ENCODE data around the gene DHX35.
A peak's percentile ranks its signal among the peaks of the same experiment; 100 is the strongest.
"Not testable (repeated sequence)": the region's sequence is repeated elsewhere in the genome, so short reads cannot be mapped to it uniquely, and the experiment has no call there.

Gene DHX35

GRCh38 chr20:38951611-38952010, 10.5 kb upstream of the DHX35 start:
- H3K9me3 Mint-ChIP-seq, result no peaks in the 10 kb centered on the region
- H3K27me3 Mint-ChIP-seq, result no peaks in the 10 kb centered on the region
- H3K4me1 Mint-ChIP-seq, result no peaks in the 10 kb centered on the region
- H3K36me3 Mint-ChIP-seq, result peaks cover 3% of the 10 kb centered on the region
- no peak overlapping the region for H3K4me3 Mint-ChIP-seq
- no peak for ATAC-seq (ENCODE audit: low read depth)
- H3K27ac Mint-ChIP-seq, result no peak overlapping the region
- DNase-seq (ENCODE audit: low spot score in 2 of 2), result no peak

GRCh38 chr20:38952153-38952552, 10.0 kb upstream of the DHX35 start:
- Mint-ChIP-seq H3K27me3 (no peaks in the 10 kb centered on the region), H3K4me1 (no peaks in the 10 kb centered on the region), H3K36me3 (peaks cover 3% of the 10 kb centered on the region), H3K4me3 (no peak overlapping the region), H3K27ac (no peak overlapping the region), H3K9me3 (no peaks in the 10 kb centered on the region)
- DNase-seq (ENCODE audit: low spot score in 2 of 2), result no peak
- ATAC-seq (ENCODE audit: low read depth), result no peak

GRCh38 chr20:38953630-38954340, 8.4 kb upstream of the DHX35 start:
- Mint-ChIP-seq H3K27ac (no peak overlapping the region), H3K27me3 (no peaks in the 10 kb centered on the region), H3K4me1 (no peaks in the 10 kb centered on the region), H3K9me3 (no peaks in the 10 kb centered on the region), H3K4me3 (no peak overlapping the region), H3K36me3 (no peaks in the 10 kb centered on the region)
- no peak for DNase-seq (ENCODE audit: low spot score in 2 of 2)
- no peak for ATAC-seq (ENCODE audit: low read depth)

- H3K27ac Mint-ChIP-seq, result no peak overlapping the region
- no peak overlapping the region for H3K4me3 Mint-ChIP-seq
- ATAC-seq (ENCODE audit: low read depth), result no peak
- H3K4me1 Mint-ChIP-seq, result peaks cover 8% of the 10 kb centered on the region
- H3K9me3 Mint-ChIP-seq, result no peaks in the 10 kb centered on the region
- no peaks in the 10 kb centered on the region for H3K27me3 Mint-ChIP-seq
- no peaks in the 10 kb centered on the region for H3K36me3 Mint-ChIP-seq
- no peak for DNase-seq (ENCODE audit: low spot score in 2 of 2)
Observed at GRCh38 chr20:38957235-38957876, 4.8 kb upstream of the DHX35 start.

- no peaks in the 10 kb centered on the region for H3K36me3 Mint-ChIP-seq
- H3K9me3 Mint-ChIP-seq, result no peaks in the 10 kb centered on the region
Observed at GRCh38 chr20:38957915-38958485, 4.1 kb upstream of the DHX35 start.

GRCh38 chr20:38960187-38960687, 1.9 kb upstream of the DHX35 start:
- H3K4me1 Mint-ChIP-seq; H3K4me3 Mint-ChIP-seq; H3K36me3 Mint-ChIP-seq; H3K27me3 Mint-ChIP-seq; ATAC-seq (ENCODE audit: low read depth); H3K27ac Mint-ChIP-seq; H3K9me3 Mint-ChIP-seq; DNase-seq (ENCODE audit: low spot score in 2 of 2): not testable (repeated sequence)

More at GRCh38 chr20:38957915-38958485, 4.1 kb upstream of the DHX35 start:
- DNase-seq (ENCODE audit: low spot score in 2 of 2) (no peak), ATAC-seq (ENCODE audit: low read depth) (no peak)
- H3K4me1 Mint-ChIP-seq, result peaks cover 8% of the 10 kb centered on the region
- H3K4me3 Mint-ChIP-seq, result no peak overlapping the region
- H3K27me3 Mint-ChIP-seq, result no peaks in the 10 kb centered on the region
- no peak overlapping the region for H3K27ac Mint-ChIP-seq

GRCh38 chr20:38961530-38962043, 557 bp upstream of the DHX35 start:
- DNase-seq (ENCODE audit: low spot score in 2 of 2) (no peak), ATAC-seq (ENCODE audit: low read depth) (peak; percentile 0)
- no peaks in the 10 kb centered on the region for H3K27me3 Mint-ChIP-seq
- peaks cover 3% of the 10 kb centered on the region for H3K36me3 Mint-ChIP-seq
- H3K4me1 Mint-ChIP-seq, result peaks cover 8% of the 10 kb centered on the region
- H3K27ac Mint-ChIP-seq, result peak overlapping the region; percentile 88
- peak overlapping the region; percentile 93 for H3K4me3 Mint-ChIP-seq
- no peaks in the 10 kb centered on the region for H3K9me3 Mint-ChIP-seq

- H3K9me3 Mint-ChIP-seq, result no peaks in the 10 kb centered on the region
- peak overlapping the region; percentile 88 for H3K27ac Mint-ChIP-seq
- peaks cover 5% of the 10 kb centered on the region for H3K36me3 Mint-ChIP-seq
- ATAC-seq (ENCODE audit: low read depth), result no peak
- peaks cover 8% of the 10 kb centered on the region for H3K4me1 Mint-ChIP-seq
- H3K27me3 Mint-ChIP-seq, result no peaks in the 10 kb centered on the region
- no peak for DNase-seq (ENCODE audit: low spot score in 2 of 2)
- peak overlapping the region; percentile 93 for H3K4me3 Mint-ChIP-seq
Observed at GRCh38 chr20:38962928-38963401, 821 bp downstream of the DHX35 start.

- H3K4me1 Mint-ChIP-seq, result peaks cover 8% of the 10 kb centered on the region
- H3K27ac Mint-ChIP-seq, result no peak overlapping the region
- H3K9me3 Mint-ChIP-seq, result no peaks in the 10 kb centered on the region
- DNase-seq (ENCODE audit: low spot score in 2 of 2) (no peak), ATAC-seq (ENCODE audit: low read depth) (no peak)
- no peak overlapping the region for H3K4me3 Mint-ChIP-seq
- no peaks in the 10 kb centered on the region for H3K27me3 Mint-ChIP-seq
- peaks cover 7% of the 10 kb centered on the region for H3K36me3 Mint-ChIP-seq
Observed at GRCh38 chr20:38963745-38964144, 1.6 kb downstream of the DHX35 start.

- no peak for DNase-seq (ENCODE audit: low spot score in 2 of 2)
- Mint-ChIP-seq H3K4me1 (peaks cover 8% of the 10 kb centered on the region), H3K9me3 (no peaks in the 10 kb centered on the region), H3K27ac (no peak overlapping the region), H3K36me3 (peaks cover 11% of the 10 kb centered on the region), H3K27me3 (no peaks in the 10 kb centered on the region), H3K4me3 (no peak overlapping the region)
- no peak for ATAC-seq (ENCODE audit: low read depth)
Observed at GRCh38 chr20:38965264-38965663, 3.1 kb downstream of the DHX35 start.

- H3K27me3 Mint-ChIP-seq, result no peaks in the 10 kb centered on the region
- no peak for DNase-seq (ENCODE audit: low spot score in 2 of 2)
- H3K27ac Mint-ChIP-seq, result no peak overlapping the region
- ATAC-seq (ENCODE audit: low read depth), result no peak
- H3K36me3 Mint-ChIP-seq, result peaks cover 18% of the 10 kb centered on the region
- no peaks in the 10 kb centered on the region for H3K9me3 Mint-ChIP-seq
- no peaks in the 10 kb centered on the region for H3K4me1 Mint-ChIP-seq
- H3K4me3 Mint-ChIP-seq, result no peak overlapping the region
Observed at GRCh38 chr20:38968090-38968489, 5.9 kb downstream of the DHX35 start.

GRCh38 chr20:38969708-38970107, 7.6 kb downstream of the DHX35 start:
- Mint-ChIP-seq H3K27me3 (no peaks in the 10 kb centered on the region), H3K36me3 (peaks cover 21% of the 10 kb centered on the region), H3K4me1 (no peaks in the 10 kb centered on the region), H3K27ac (no peak overlapping the region), H3K9me3 (no peaks in the 10 kb centered on the region), H3K4me3 (no peak overlapping the region)
- ATAC-seq (ENCODE audit: low read depth), result no peak
- no peak for DNase-seq (ENCODE audit: low spot score in 2 of 2)

GRCh38 chr20:38970302-38970701, 8.2 kb downstream of the DHX35 start:
- DNase-seq (ENCODE audit: low spot score in 2 of 2), result no peak
- Mint-ChIP-seq H3K9me3 (no peaks in the 10 kb centered on the region), H3K4me3 (no peak overlapping the region), H3K27ac (no peak overlapping the region), H3K27me3 (no peaks in the 10 kb centered on the region), H3K4me1 (no peaks in the 10 kb centered on the region), H3K36me3 (peaks cover 20% of the 10 kb centered on the region)
- no peak for ATAC-seq (ENCODE audit: low read depth)

- H3K4me3 Mint-ChIP-seq, result no peak overlapping the region
- H3K4me1 Mint-ChIP-seq, result no peaks in the 10 kb centered on the region
- no peaks in the 10 kb centered on the region for H3K9me3 Mint-ChIP-seq
- H3K36me3 Mint-ChIP-seq, result peaks cover 17% of the 10 kb centered on the region
- ATAC-seq (ENCODE audit: low read depth) (no peak), DNase-seq (ENCODE audit: low spot score in 2 of 2) (no peak)
- no peaks in the 10 kb centered on the region for H3K27me3 Mint-ChIP-seq
- no peak overlapping the region for H3K27ac Mint-ChIP-seq
Observed at GRCh38 chr20:38973107-38973506, 11.0 kb downstream of the DHX35 start.

Data from memory B cell (primary cell).